T-helper 2 cell treated with Interferon-gamma antibody and Interleukin-4, amounts not matched to agents 5 μg/mL and 100 μg/mL, for 36 hours (primary cell): ENCODE results near the gene RMND1.
"Not testable (repeated sequence)": the region's sequence is repeated elsewhere in the genome, so short reads cannot be mapped to it uniquely, and the experiment has no call there.

Experiments
- DNase-seq: peaks from one replicate; pipeline ENCODE4 v3.0.0; 2021; ENCODE audit warnings: low spot score
- H3K27ac Mint-ChIP-seq: one replicate; pipeline ENCODE4 v1.8.0; 2021; ENCODE audit warnings: mild to moderate bottlenecking, mixed read lengths
- H3K27me3 Mint-ChIP-seq: one replicate; pipeline ENCODE4 v1.8.0; 2021; ENCODE audit warnings: low read depth, mixed read lengths
- H3K36me3 Mint-ChIP-seq: one replicate; pipeline ENCODE4 v1.8.0; 2021; ENCODE audit warnings: low read depth, mixed read lengths
- H3K4me1 Mint-ChIP-seq: one replicate; pipeline ENCODE4 v1.8.0; 2021; ENCODE audit warnings: low read depth, mixed read lengths
- H3K4me3 Mint-ChIP-seq: one replicate; pipeline ENCODE4 v1.8.0; 2022; ENCODE audit warnings: mild to moderate bottlenecking, moderate library complexity, mixed read lengths
- H3K9me3 Mint-ChIP-seq: one replicate; pipeline ENCODE4 v1.8.0; 2021; ENCODE audit warnings: mixed read lengths

Gene RMND1

DNA sequence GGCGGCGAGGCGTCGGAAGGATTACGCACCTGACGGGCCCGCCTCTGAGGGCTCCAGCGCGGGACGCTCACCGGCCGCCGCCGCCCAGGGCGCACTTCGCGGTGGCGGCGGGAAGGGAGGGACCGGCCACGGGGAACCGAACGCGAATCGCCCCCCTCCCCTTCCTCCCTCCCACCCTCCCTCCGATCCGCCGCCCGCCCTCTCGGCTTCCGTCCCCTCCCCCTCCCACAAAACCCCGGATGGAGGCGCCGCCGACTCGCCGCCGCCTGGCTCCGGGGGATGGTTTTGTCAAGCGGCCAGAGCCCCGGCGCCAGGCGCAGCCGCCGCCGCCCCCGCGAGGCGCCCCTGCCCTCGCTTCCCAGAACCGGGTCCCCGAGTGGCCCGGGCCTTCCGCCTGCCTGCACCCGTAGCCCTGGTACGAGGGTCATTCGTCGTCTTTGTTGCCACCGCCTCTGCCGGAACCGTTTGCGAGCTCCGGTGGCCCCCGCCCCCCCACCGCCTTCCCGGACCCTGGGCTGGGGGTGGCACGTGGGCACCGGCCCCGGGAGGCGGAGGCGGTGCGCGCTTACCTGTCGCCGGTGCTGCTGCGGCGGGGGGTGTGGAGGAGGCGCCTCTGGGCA is 61.0 kb downstream of the RMND1 start:
- peaks cover 51% of the 10 kb centered on the region for H3K4me1 Mint-ChIP-seq
- H3K36me3 Mint-ChIP-seq = peaks cover 32% of the 10 kb centered on the region
- peak; percentile 79 for DNase-seq
- no peaks in the 10 kb centered on the region for H3K9me3 Mint-ChIP-seq
- H3K27ac Mint-ChIP-seq = peak overlapping the region; percentile 99
- H3K27me3 Mint-ChIP-seq = no peaks in the 10 kb centered on the region
- peak overlapping the region; percentile 100 for H3K4me3 Mint-ChIP-seq

DNA sequence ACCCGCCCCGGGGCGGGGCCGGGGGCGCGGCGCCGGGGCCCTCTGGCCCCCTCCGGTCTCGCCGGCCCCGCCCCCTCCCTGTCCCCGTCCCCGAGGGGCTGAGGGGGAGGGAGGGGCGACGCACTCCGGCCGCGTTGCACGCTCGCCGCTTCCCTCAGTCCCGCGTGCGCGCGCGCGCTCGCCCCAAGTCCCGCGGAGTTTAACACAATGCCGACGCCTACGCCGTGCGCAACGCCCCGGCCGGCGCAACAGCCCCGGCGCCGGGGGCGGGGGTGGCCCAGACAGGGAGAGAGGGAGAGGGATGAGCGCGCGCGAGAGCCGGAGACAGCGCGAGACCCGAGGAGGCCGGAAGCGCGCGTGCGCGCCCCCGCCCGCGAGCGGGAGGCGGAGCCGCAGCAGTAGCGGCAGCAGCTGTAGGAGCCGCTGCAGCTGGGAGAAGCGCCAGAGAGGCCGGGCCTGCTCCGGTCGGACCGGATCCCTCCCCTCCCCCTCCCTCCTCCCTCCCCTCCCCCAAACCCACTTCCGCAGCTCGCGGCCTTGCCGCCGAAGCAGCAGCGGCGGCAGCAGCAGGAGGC is 61.6 kb downstream of the RMND1 start:
- peak overlapping the region; percentile 98 for H3K27ac Mint-ChIP-seq
- DNase-seq = peak; percentile 100
- H3K36me3 Mint-ChIP-seq = peaks cover 32% of the 10 kb centered on the region
- peaks cover 53% of the 10 kb centered on the region for H3K4me1 Mint-ChIP-seq
- peak overlapping the region; percentile 40 for H3K4me3 Mint-ChIP-seq
- H3K27me3 Mint-ChIP-seq = no peaks in the 10 kb centered on the region
- H3K9me3 Mint-ChIP-seq = no peaks in the 10 kb centered on the region

DNA sequence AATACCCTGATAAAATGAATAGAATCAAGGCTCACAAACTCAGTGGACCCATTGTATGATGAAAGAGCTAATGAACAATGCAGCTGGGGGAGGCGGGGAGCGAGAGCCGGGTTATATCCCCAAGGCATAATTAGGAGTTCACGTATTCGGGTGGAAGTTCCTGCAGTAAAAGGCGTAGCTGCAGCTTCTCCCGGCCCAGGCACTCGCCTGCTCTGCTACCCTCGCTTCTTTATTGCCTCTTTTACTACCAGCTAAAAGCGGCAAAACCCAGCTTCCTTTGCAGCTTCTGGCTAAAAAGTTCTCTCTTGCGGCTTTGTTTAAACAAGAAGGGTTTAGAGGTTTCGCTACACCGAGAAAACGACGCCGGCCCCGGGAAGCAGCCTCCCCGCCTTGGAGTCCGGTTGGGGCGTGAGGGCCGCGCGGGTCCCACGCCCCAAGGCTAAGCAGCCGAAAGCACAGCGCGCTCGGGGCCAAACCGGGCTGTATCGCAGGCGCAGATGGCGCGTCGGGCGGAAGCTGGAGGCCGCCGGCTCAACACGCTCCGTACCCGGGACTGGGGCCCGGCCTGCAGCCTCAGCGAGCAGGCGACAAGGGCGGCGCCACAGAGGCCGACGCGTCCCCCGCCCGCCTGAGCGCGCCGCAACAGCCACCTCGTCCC is 62.2 kb downstream of the RMND1 start:
- Mint-ChIP-seq H3K27me3 (no peaks in the 10 kb centered on the region), H3K36me3 (peaks cover 28% of the 10 kb centered on the region), H3K9me3 (no peaks in the 10 kb centered on the region), H3K4me3 (peak overlapping the region; percentile 96), H3K27ac (peak overlapping the region; percentile 98), H3K4me1 (peaks cover 53% of the 10 kb centered on the region)
- DNase-seq = no peak

DNA sequence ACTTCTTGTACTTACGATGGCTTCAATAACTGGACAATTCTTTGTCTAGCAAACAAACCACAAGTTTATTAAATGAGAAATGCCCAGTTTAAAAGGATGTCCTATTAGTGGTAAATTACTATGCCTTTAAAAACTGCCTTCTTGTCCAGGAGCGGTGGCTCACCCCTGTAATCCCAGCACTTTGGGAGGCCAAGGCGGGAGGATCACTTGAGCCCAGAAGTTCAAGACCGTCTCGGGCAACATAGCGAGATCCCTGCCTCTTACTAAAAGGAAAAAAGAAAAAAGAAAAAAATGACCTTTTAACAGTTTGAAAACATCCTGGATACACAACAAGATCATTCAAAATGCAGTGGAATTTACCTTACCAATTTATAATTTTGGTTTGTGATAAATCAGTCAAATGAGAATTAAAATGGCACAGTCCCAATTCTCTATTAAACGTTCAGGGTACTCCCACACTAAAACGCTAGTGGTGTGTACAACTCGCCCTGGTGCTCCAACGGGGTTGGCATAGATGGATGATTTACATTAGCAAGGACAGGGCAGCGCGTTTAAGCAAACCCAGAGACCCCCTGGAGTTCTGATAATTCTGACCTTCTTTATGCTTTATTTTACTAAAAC is 62.8 kb downstream of the RMND1 start:
- Mint-ChIP-seq H3K4me1 (peaks cover 58% of the 10 kb centered on the region), H3K4me3 (peak overlapping the region; percentile 96), H3K27me3 (no peaks in the 10 kb centered on the region), H3K27ac (peak overlapping the region; percentile 98), H3K9me3 (no peaks in the 10 kb centered on the region), H3K36me3 (peaks cover 29% of the 10 kb centered on the region)
- DNase-seq = no peak

DNA sequence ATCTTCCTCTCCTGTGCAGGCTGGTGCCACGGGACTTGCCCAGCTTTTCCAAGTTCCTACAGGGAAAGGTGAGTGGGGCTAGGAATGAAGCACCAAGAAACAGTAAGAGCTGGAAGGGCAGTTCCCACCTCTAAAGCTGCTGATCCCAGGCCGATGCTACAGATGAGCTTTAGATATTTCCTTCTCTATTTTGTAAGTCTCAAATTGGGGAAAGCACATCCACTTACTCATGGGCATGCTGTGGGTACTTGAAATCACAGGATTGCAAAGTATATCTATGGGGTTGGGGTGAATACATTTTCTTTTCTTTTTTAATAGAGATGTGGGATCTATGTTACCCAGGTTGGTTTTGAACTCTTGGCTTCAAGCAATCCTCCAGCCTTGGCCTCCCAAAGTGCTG is 63.7 kb downstream of the RMND1 start:
- peak overlapping the region; percentile 75 for H3K4me3 Mint-ChIP-seq

DNA sequence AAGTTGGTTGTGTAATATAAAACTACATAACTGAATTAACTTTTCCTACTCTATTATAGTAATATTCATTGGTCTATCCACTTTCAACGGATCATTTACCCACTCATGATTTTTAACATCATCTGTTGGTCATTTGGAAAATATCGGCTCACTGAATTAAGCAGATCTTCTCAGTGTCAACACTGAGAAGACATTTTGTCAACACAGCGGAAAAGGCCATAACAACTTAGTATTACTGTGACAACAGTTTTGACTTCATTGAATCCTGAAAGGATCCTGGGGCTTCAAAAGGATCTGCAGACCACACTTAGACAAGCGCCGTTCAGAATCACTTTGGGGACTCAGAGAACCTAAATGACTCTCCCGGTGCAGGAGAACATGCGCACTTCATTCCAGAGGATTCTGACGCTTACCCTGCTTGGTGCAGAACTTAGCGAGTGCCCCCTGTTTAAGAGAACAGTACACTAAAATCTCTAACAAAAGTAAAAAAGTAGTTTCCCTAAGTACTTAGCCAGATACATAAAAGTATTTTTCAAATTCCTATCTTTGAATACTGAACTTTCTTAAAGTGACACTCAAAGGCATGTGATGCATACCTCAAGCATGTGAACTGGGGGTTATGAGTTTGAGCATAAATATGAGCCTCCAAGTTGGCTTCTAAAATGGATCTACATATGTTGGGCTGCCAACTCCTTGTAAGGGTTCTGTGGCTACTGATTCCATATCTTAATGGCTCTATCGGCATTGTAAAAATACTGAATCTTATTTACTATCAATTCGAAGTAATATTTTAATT is 64.6 kb downstream of the RMND1 start:
- H3K27me3 Mint-ChIP-seq = no peaks in the 10 kb centered on the region
- H3K4me1 Mint-ChIP-seq = peaks cover 45% of the 10 kb centered on the region
- H3K27ac Mint-ChIP-seq = peak overlapping the region; percentile 36
- no peak for DNase-seq
- peaks cover 24% of the 10 kb centered on the region for H3K36me3 Mint-ChIP-seq
- H3K4me3 Mint-ChIP-seq = peak overlapping the region; percentile 24
- H3K9me3 Mint-ChIP-seq = no peaks in the 10 kb centered on the region

More for the DNA sequence above, 63.7 kb downstream of the RMND1 start:
- Mint-ChIP-seq H3K4me1 (peaks cover 54% of the 10 kb centered on the region), H3K9me3 (no peaks in the 10 kb centered on the region), H3K27ac (peak overlapping the region; percentile 78), H3K27me3 (no peaks in the 10 kb centered on the region), H3K36me3 (peaks cover 28% of the 10 kb centered on the region)
- DNase-seq = no peak

DNA sequence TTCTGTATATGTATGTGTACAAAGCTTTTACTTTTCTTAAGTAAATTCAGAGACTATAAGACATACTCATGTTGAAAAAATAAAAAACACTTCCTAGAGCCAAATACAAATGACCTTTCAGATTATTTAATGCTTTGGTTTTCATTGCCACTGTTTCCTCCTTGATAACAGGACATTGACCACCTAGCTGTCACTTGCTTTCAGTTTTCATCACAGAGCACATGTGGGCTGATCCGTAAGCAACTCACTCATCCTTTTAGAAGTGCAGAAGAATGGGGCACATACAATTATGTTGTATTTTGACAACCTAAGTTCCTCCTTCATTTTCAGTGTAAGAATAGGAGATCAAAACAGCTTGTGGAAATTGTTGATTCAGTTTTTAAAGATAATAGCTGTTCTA is 66.7 kb downstream of the RMND1 start:
- Mint-ChIP-seq H3K36me3 (peaks cover 22% of the 10 kb centered on the region), H3K4me1 (peaks cover 53% of the 10 kb centered on the region), H3K9me3 (no peaks in the 10 kb centered on the region), H3K27me3 (no peaks in the 10 kb centered on the region), H3K27ac (peak overlapping the region; percentile 51), H3K4me3 (peak overlapping the region; percentile 43)
- DNase-seq = no peak

DNA sequence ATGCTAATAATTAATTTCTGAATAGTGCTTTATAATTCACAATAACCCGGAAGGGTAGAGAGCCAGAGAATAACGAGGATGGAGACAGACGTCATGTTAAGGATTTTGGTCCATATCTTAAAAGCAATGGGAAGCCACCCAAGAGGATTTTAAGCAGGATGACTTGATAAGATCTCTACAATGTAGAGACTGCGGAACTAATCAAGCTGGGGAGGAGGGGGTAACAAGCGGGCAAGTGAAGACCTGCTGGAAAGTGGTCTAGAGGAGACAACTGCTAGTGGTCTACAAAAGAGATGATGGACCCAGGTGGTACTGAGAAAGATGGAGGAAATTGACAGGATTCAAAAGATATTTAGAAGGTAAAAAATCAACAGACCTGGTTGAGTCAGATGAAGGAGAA is 67.8 kb downstream of the RMND1 start:
- Mint-ChIP-seq H3K9me3 (no peaks in the 10 kb centered on the region), H3K4me1 (peaks cover 60% of the 10 kb centered on the region), H3K4me3 (peak overlapping the region; percentile 24), H3K27me3 (no peaks in the 10 kb centered on the region), H3K27ac (peak overlapping the region; percentile 32), H3K36me3 (peaks cover 24% of the 10 kb centered on the region)
- DNase-seq = no peak

DNA sequence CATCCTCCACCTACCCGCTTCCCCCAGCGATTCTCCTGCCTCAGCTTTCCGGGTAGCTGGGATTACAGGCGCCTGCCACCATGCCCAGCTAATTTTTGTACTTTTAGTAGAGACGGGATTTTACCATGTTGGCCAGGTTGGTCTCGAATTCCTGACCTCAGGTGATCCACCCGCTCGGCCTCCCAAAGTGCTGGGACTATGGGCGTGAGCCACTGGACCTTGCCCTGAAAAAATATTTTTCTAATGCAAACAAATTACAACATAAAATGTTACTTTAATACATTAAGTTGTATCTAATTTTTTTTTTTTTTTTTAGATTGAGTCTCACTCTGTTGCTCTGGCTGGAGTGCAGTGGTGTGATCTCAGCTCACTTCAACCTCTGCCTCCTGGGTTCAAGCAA is 69.3 kb downstream of the RMND1 start:
- Mint-ChIP-seq H3K27ac (peak overlapping the region; percentile 26), H3K36me3 (peaks cover 24% of the 10 kb centered on the region), H3K4me1 (peaks cover 63% of the 10 kb centered on the region)
- not testable (repeated sequence) for H3K4me3 Mint-ChIP-seq, H3K27me3 Mint-ChIP-seq, H3K9me3 Mint-ChIP-seq, DNase-seq

DNA sequence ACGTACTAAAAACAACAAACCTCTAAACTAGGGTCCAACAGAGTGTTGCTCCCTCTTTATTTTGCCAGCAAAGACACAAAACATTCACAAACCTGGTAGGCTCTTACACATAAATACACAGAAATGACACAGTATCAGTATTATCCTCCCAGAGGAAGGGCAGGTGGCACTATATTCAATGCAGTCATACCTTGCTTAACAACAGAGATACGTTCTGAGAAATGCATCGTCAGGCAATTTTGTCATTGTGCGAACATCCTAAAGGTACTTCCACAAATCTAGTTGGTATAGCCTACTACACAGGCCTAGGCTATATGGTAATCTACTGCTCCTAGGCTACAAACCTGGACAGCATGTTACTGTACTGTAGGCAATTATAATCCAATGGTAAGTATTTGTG is 70.2 kb downstream of the RMND1 start:
- no peak for DNase-seq
- peaks cover 60% of the 10 kb centered on the region for H3K4me1 Mint-ChIP-seq
- H3K9me3 Mint-ChIP-seq = no peaks in the 10 kb centered on the region
- peak overlapping the region; percentile 96 for H3K27ac Mint-ChIP-seq
- H3K36me3 Mint-ChIP-seq = peaks cover 22% of the 10 kb centered on the region
- no peaks in the 10 kb centered on the region for H3K27me3 Mint-ChIP-seq
- peak overlapping the region; percentile 73 for H3K4me3 Mint-ChIP-seq

DNA sequence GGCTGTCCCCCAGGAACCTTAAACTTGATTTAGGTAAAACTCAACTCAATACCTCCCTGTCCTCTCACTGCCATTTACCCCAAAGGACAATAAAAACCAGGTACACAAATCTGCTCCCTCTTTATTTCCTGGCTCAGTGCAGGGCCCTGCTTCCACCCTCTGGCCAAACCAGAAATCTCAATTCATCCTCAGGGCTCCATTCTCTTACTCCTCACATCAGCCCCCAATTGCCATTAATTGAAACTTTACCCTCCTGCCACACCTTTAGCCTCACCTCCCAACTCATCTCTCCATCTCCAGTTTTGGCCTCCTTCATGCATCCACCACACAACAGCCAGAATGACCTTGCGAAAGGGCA is 71.1 kb downstream of the RMND1 start:
- DNase-seq = no peak
- H3K27me3 Mint-ChIP-seq = no peaks in the 10 kb centered on the region
- no peaks in the 10 kb centered on the region for H3K9me3 Mint-ChIP-seq
- H3K4me3 Mint-ChIP-seq = peak overlapping the region; percentile 88
- H3K36me3 Mint-ChIP-seq = peaks cover 27% of the 10 kb centered on the region
- H3K4me1 Mint-ChIP-seq = peaks cover 65% of the 10 kb centered on the region
- peak overlapping the region; percentile 96 for H3K27ac Mint-ChIP-seq

DNA sequence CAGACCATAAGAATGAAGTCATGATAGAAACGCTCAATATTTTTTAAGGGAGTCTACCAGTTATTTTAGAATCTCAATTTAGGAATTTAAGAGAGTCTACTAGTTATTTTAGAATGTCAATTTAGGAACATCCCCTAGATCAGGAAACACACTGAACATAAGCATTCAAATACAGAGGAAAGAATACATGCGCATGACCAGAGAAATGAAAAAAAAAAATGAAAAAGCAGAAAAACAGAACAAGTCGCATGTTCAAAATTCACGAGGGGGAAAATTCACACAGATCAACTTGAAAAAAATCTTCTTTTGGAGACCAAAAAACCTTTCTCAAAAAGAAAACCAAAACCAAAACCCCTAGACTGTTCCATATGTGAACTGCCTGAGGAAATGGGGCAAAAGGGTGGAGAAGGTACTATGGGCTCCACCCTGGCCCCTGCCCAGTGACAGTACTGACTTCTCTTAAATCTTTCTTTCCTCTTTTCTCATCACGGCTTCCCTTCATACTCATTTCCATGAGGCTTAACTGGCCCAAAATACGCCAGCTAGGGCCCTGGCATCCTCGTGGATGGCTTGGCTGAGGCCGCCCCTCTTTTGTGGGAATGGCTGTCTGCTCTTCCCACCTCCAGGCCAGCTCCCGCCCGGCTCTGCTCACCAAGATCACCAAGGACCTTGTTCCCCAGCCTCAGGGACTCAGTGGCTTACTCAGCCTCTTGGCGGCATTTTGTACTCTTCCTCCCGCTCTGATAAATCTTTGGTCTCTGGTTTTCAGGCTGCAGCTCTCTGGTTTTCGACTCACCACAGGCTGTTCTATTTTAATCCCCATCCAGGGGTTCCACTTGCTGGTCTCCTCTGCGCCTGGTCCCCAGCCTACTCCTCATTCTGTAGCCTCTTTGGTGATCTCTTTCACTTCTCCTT is 71.7 kb downstream of the RMND1 start:
- no peaks in the 10 kb centered on the region for H3K9me3 Mint-ChIP-seq
- H3K27me3 Mint-ChIP-seq = no peaks in the 10 kb centered on the region
- H3K4me3 Mint-ChIP-seq = peak overlapping the region; percentile 88
- no peak for DNase-seq
- peak overlapping the region; percentile 96 for H3K27ac Mint-ChIP-seq
- H3K4me1 Mint-ChIP-seq = peaks cover 63% of the 10 kb centered on the region
- H3K36me3 Mint-ChIP-seq = peaks cover 26% of the 10 kb centered on the region

DNA sequence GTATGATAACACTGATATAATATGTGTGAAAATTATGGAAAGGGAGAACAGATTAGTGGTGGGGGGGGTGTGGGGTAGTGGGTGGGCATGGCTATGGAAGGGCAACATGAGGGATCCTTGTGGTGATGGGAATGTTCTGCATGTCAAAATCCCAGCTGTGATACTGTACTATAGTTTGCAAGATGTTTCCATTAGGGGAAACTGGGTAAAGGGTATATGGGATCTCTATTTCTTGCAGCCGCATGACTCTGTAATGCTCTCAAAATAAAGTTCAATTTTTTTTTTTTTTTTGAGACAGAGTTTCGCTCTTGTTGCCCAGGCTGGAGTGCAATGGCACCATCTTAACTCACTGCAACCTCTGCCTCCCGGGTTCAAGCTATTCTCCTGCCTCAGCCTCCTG is 74.8 kb downstream of the RMND1 start:
- Mint-ChIP-seq H3K4me1 (peaks cover 74% of the 10 kb centered on the region), H3K27ac (peak overlapping the region; percentile 35), H3K9me3 (no peaks in the 10 kb centered on the region), H3K36me3 (peaks cover 31% of the 10 kb centered on the region), H3K4me3 (peak overlapping the region; percentile 55), H3K27me3 (no peaks in the 10 kb centered on the region)
- no peak for DNase-seq
